ENCODE measurements around the gene FLVCR1.

DNA sequence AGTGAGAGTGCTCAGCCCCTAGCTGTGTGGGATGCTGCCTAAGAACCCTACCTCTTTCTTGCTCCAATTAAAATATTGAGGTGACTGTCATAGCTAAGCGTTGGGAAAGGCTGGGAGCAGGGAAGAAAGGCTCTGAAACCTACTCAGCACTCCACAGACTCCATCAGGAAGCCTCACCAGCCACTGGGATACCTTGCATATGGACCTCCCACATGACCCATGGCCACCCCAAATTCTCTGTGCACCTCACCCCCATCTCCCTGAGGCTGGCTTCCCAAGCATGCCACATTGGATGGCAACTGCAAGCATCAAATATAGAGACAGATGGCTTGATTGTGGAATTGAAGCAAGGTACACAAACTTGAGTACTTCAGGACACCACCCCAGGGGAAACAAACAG, 41.8 kb downstream of the FLVCR1 start:
- TF ChIP-seq, protein P1, sequence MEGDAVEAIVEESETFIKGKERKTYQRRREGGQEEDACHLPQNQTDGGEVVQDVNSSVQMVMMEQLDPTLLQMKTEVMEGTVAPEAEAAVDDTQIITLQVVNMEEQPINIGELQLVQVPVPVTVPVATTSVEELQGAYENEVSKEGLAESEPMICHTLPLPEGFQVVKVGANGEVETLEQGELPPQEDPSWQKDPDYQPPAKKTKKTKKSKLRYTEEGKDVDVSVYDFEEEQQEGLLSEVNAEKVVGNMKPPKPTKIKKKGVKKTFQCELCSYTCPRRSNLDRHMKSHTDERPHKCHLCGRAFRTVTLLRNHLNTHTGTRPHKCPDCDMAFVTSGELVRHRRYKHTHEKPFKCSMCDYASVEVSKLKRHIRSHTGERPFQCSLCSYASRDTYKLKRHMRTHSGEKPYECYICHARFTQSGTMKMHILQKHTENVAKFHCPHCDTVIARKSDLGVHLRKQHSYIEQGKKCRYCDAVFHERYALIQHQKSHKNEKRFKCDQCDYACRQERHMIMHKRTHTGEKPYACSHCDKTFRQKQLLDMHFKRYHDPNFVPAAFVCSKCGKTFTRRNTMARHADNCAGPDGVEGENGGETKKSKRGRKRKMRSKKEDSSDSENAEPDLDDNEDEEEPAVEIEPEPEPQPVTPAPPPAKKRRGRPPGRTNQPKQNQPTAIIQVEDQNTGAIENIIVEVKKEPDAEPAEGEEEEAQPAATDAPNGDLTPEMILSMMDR (IDR thresholded peaks at IDR 0.05) = no peak
- TF ChIP-seq POLR2A (IDR thresholded peaks at IDR 0.05; ENCODE audit: low read depth) = no peak
- TF ChIP-seq POLR2AphosphoS5 (IDR thresholded peaks at IDR 0.05) = no peak
- no peak for TF ChIP-seq EP300 (IDR thresholded peaks at IDR 0.05)
